ENCODE measurements around the gene USF2. TPM values are rescaled to one million over a fixed set of nuclear protein-coding genes. Genes with fewer than 3 reads are reported as not detected.

USF2 gene
- total and polyA plus RNA-seq, 4 donors = 85.3 to 148 (median 104) TPM

DNA sequence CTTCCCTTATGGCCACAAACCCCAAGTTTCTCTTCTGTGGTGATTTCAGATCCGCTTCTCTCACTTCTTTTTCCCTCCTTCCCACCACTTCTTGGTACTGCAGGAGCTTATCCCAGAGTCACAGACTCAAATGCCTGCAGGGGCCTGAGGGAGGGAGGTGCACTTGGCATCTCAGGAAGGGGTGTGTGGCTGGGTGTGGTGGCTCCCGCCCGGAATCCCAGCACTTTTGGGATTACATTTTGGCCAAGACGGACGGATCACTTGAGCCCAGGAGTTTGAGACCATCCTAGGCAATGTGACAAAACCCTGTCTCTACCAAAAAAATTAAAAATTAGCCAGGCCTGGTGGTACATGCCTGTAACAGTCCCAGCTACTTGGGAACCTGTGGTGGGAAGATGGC lies 5.6 kb downstream of the USF2 start:
- Histone ChIP-seq H3K27ac (ENCODE audit: low read depth in 1 of 2, low read length in 2 of 2) (no peak overlapping the region), H3K36me3 (ENCODE audit: control insufficient read depth in 1 of 2, insufficient read depth in 2 of 2, low read length in 1 of 2) (peaks cover 6 to 8% of the 10 kb centered on the region in 2 donors), H3K4me1 (ENCODE audit: control insufficient read depth in 1 of 2, insufficient read depth in 2 of 2, low read length in 2 of 2) (no peaks in the 10 kb centered on the region), H3K27me3 (ENCODE audit: control insufficient read depth in 1 of 2, insufficient read depth in 2 of 2, low read length in 1 of 2) (no peaks in the 10 kb centered on the region), H3K4me3 (ENCODE audit: low read length in 2 of 2) (no peak overlapping the region), H3K9me3 (ENCODE audit: control insufficient read depth, low read length) (no peaks in the 10 kb centered on the region)
- intact Hi-C loops (cut with DNase I) = loop anchor here in 1 of 2 donors (10.0 kb wide), 1 partner anchor 220 kb away; the partner anchor contains the start of gene KRTDAP
- ATAC-seq (ENCODE audit: low FRiP score) (no peak), DNase-seq (no peak)
- WGBS, 2 donors = 83% methylated on average over 5 of the region's 5 CpGs

- H3K4me3 ChIP-seq (ENCODE audit: low read length in 2 of 2) = no peak overlapping the region
- H3K27ac ChIP-seq (ENCODE audit: low read depth in 1 of 2, low read length in 2 of 2) = no peak overlapping the region
- H3K9me3 ChIP-seq (ENCODE audit: control insufficient read depth, low read length) = no peaks in the 10 kb centered on the region
- peaks cover 6 to 7% of the 10 kb centered on the region in 2 donors for H3K36me3 ChIP-seq (ENCODE audit: control insufficient read depth in 1 of 2, insufficient read depth in 2 of 2, low read length in 1 of 2)
- DNase-seq = no peak
- no peaks in the 10 kb centered on the region for H3K4me1 ChIP-seq (ENCODE audit: control insufficient read depth in 1 of 2, insufficient read depth in 2 of 2, low read length in 2 of 2)
- ATAC-seq (ENCODE audit: low FRiP score) = no peak
- intact Hi-C loops (cut with DNase I) = loop anchor here (5.0 to 10.0 kb wide), 2 partner anchors 218 to 221 kb away; partner anchors contain the start of gene KRTDAP (in 1 of the 2)
- no peaks in the 10 kb centered on the region for H3K27me3 ChIP-seq (ENCODE audit: control insufficient read depth in 1 of 2, insufficient read depth in 2 of 2, low read length in 1 of 2)
- WGBS, 2 donors = 94 to 97% methylated on average over 28 of the region's 28 CpGs
Measured at GRCh38 chr19:35276706-35277281, 8.0 kb downstream of the USF2 start.

GRCh38 chr19:35278578-35279284 lies 10.0 kb downstream of the USF2 start:
- H3K27me3 ChIP-seq (ENCODE audit: control insufficient read depth in 1 of 2, insufficient read depth in 2 of 2, low read length in 1 of 2) = no peaks in the 10 kb centered on the region
- DNase-seq (no peak), ATAC-seq (ENCODE audit: low FRiP score) (no peak)
- H3K4me1 ChIP-seq (ENCODE audit: control insufficient read depth in 1 of 2, insufficient read depth in 2 of 2, low read length in 2 of 2) = no peaks in the 10 kb centered on the region
- H3K4me3 ChIP-seq (ENCODE audit: low read length in 2 of 2) = no peak overlapping the region
- no peaks in the 10 kb centered on the region for H3K9me3 ChIP-seq (ENCODE audit: control insufficient read depth, low read length)
- 89 to 92% methylated on average over 45 of the region's 45 CpGs for WGBS, 2 donors
- peaks cover 3 to 6% of the 10 kb centered on the region in 2 donors for H3K36me3 ChIP-seq (ENCODE audit: control insufficient read depth in 1 of 2, insufficient read depth in 2 of 2, low read length in 1 of 2)
- intact Hi-C loops (cut with DNase I) = loop anchor here (5.0 to 10.0 kb wide), 2 partner anchors 216 to 219 kb away; partner anchors contain the start of gene KRTDAP (in 1 of the 2)
- no peak overlapping the region for H3K27ac ChIP-seq (ENCODE audit: low read depth in 1 of 2, low read length in 2 of 2)

- DNase-seq = no peak
- 80 to 82% methylated on average over 11 of the region's 11 CpGs for WGBS, 2 donors
- Histone ChIP-seq H3K36me3 (ENCODE audit: control insufficient read depth in 1 of 2, insufficient read depth in 2 of 2, low read length in 1 of 2) (peaks cover 3 to 6% of the 10 kb centered on the region in 2 donors), H3K4me1 (ENCODE audit: control insufficient read depth in 1 of 2, insufficient read depth in 2 of 2, low read length in 2 of 2) (no peaks in the 10 kb centered on the region), H3K4me3 (ENCODE audit: low read length in 2 of 2) (no peak overlapping the region), H3K9me3 (ENCODE audit: control insufficient read depth, low read length) (no peaks in the 10 kb centered on the region), H3K27ac (ENCODE audit: low read depth in 1 of 2, low read length in 2 of 2) (no peak overlapping the region), H3K27me3 (ENCODE audit: control insufficient read depth in 1 of 2, insufficient read depth in 2 of 2, low read length in 1 of 2) (no peaks in the 10 kb centered on the region)
- intact Hi-C loops (cut with DNase I) = loop anchor here (5.0 to 10.0 kb wide), 2 partner anchors 215 to 218 kb away; partner anchors contain the start of gene KRTDAP (in 1 of the 2)
- ATAC-seq (ENCODE audit: low FRiP score) = no peak
Measured at GRCh38 chr19:35279374-35279773, 10.6 kb downstream of the USF2 start.

- Histone ChIP-seq H3K27ac (ENCODE audit: low read depth in 1 of 2, low read length in 2 of 2) (no peak overlapping the region), H3K36me3 (ENCODE audit: control insufficient read depth in 1 of 2, insufficient read depth in 2 of 2, low read length in 1 of 2) (peaks cover 3 to 6% of the 10 kb centered on the region in 2 donors), H3K9me3 (ENCODE audit: control insufficient read depth, low read length) (no peaks in the 10 kb centered on the region), H3K27me3 (ENCODE audit: control insufficient read depth in 1 of 2, insufficient read depth in 2 of 2, low read length in 1 of 2) (no peaks in the 10 kb centered on the region), H3K4me1 (ENCODE audit: control insufficient read depth in 1 of 2, insufficient read depth in 2 of 2, low read length in 2 of 2) (no peaks in the 10 kb centered on the region), H3K4me3 (ENCODE audit: low read length in 2 of 2) (no peak overlapping the region)
- WGBS, 2 donors = 46 to 53% methylated on average over 12 of the region's 12 CpGs
- intact Hi-C loops (cut with DNase I) = loop anchor here (5.0 to 10.0 kb wide), 2 partner anchors 215 to 217 kb away; partner anchors contain the start of gene KRTDAP (in 1 of the 2)
- DNase-seq (no peak), ATAC-seq (ENCODE audit: low FRiP score) (peak; percentile 34)
Measured at GRCh38 chr19:35279985-35280821, 11.4 kb downstream of the USF2 start.

DNA sequence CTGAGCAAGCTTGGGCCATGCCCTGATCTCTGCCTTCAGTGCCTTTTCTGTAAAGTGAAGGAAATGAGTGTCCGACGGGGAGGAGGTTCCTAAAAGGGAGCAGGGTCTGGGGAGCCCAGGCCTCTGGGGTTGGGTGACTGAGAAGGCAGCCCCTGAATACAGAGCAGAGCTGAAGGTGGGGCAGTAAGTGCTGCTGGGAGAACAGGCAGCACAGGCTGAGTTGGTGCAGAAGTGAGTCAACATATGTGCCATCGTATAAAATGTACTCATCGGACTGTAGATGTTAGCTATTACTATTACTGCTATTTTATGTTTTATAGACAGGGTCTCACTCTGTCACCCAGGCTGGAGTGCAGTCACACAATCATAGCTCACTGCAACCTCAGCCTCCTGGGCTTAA lies 12.5 kb downstream of the USF2 start:
- intact Hi-C loops (cut with DNase I) = no loop called here
- Histone ChIP-seq H3K36me3 (ENCODE audit: control insufficient read depth in 1 of 2, insufficient read depth in 2 of 2, low read length in 1 of 2) (peaks cover 3 to 4% of the 10 kb centered on the region in 2 donors), H3K4me3 (ENCODE audit: low read length in 2 of 2) (no peak overlapping the region), H3K4me1 (ENCODE audit: control insufficient read depth in 1 of 2, insufficient read depth in 2 of 2, low read length in 2 of 2) (no peaks in the 10 kb centered on the region), H3K27ac (ENCODE audit: low read depth in 1 of 2, low read length in 2 of 2) (no peak overlapping the region), H3K27me3 (ENCODE audit: control insufficient read depth in 1 of 2, insufficient read depth in 2 of 2, low read length in 1 of 2) (no peaks in the 10 kb centered on the region), H3K9me3 (ENCODE audit: control insufficient read depth, low read length) (no peaks in the 10 kb centered on the region)
- DNase-seq (no peak), ATAC-seq (ENCODE audit: low FRiP score) (no peak)
- 48 to 59% methylated on average over 4 of the region's 4 CpGs for WGBS, 2 donors

DNA sequence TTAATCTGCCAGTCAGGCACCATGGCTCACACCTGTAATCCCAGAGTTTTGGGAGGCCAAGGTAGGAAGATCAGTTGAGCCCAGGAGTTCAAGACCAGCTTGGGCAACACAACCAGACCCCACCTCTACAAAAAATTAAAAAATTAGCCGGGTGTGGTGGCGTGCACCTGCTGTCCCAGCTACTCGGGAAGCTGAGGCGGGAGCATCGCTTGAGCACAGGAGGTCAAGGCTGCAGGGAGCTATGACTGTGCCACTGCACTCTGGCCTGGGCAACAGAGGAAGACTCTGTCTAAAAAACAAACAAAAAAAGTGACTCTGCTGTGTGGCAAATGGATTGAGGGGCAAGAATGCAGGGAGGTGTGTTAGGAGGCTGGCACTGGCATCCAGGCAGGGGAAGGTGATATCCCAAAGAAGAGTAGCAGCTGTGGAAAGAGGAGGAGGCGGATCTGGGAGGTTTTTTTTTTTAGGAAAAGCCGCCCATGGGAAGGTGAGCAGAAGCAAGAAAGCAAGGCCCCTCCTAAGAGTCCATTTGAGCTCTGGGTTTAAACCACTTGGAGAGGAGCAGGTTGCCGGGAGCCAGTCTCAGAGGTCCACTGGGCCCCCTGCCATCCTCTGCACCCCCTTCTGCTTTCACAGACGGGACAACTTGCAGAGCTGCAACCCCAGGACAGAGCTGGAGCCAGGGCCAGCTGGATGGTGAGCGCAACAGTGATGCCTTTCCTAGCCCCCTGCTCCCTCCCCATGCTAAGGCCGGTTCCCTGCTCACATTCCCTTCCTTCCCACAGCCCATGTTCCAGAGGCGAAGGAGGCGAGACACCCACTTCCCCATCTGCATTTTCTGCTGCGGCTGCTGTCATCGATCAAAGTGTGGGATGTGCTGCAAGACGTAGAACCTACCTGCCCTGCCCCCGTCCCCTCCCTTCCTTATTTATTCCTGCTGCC lies 15.7 kb downstream of the USF2 start:
- Histone ChIP-seq H3K27ac (ENCODE audit: low read depth in 1 of 2, low read length in 2 of 2) (no peak overlapping the region), H3K4me3 (ENCODE audit: low read length in 2 of 2) (no peak overlapping the region), H3K9me3 (ENCODE audit: control insufficient read depth, low read length) (no peaks in the 10 kb centered on the region), H3K27me3 (ENCODE audit: control insufficient read depth in 1 of 2, insufficient read depth in 2 of 2, low read length in 1 of 2) (no peaks in the 10 kb centered on the region), H3K36me3 (ENCODE audit: control insufficient read depth in 1 of 2, insufficient read depth in 2 of 2, low read length in 1 of 2) (no peaks in the 10 kb centered on the region), H3K4me1 (ENCODE audit: control insufficient read depth in 1 of 2, insufficient read depth in 2 of 2, low read length in 2 of 2) (no peaks in the 10 kb centered on the region)
- intact Hi-C loops (cut with DNase I) = no loop called here
- DNase-seq = no peak
- 67 to 71% methylated on average over 17 of the region's 17 CpGs for WGBS, 2 donors
- no peak for ATAC-seq (ENCODE audit: low FRiP score)

DNA sequence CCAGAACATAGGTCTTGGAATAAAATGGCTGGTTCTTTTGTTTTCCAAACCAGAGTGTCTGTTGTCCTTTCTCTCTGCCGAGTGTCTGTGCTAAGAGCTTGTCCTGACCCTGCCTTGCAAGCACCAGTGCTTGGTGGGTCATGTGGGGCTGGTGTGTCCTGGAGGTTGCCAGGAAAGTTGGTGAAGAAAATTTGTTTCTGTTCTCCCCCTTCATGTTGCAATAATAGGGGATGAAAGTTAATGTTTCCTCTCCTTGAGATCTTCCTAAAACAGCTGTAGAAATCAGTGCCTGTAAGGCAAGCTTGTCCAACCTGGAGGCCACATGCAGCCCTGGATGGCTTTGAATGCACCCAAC lies 16.3 kb downstream of the USF2 start:
- intact Hi-C loops (cut with DNase I) = no loop called here
- ATAC-seq (ENCODE audit: low FRiP score) (no peak), DNase-seq (no peak)
- 11 to 27% methylated on average over 1 of the region's 1 CpG for WGBS, 2 donors
- no peak overlapping the region for H3K4me3 ChIP-seq (ENCODE audit: low read length in 2 of 2)
- H3K9me3 ChIP-seq (ENCODE audit: control insufficient read depth, low read length) = no peaks in the 10 kb centered on the region
- no peaks in the 10 kb centered on the region for H3K4me1 ChIP-seq (ENCODE audit: control insufficient read depth in 1 of 2, insufficient read depth in 2 of 2, low read length in 2 of 2)
- no peaks in the 10 kb centered on the region for H3K36me3 ChIP-seq (ENCODE audit: control insufficient read depth in 1 of 2, insufficient read depth in 2 of 2, low read length in 1 of 2)
- H3K27ac ChIP-seq (ENCODE audit: low read depth in 1 of 2, low read length in 2 of 2) = no peak overlapping the region
- no peaks in the 10 kb centered on the region for H3K27me3 ChIP-seq (ENCODE audit: control insufficient read depth in 1 of 2, insufficient read depth in 2 of 2, low read length in 1 of 2)

Data from aorta (tissue), 5 donors.